DND-41 (cell line): ENCODE results near the gene SIPA1L3.

Source experiments
- ATAC-seq: fragments of 200-7000 bp; cut with Tn5 transposase; 3 replicates; pipeline ENCODE4 v1.9.1; 2021; ENCODE audit warnings: low read depth; ENCODE audit not compliant: insufficient read depth
- DNase-seq: peaks from one replicate; pipeline ENCODE4 v3.0.0-alpha.2; 2020
- H2AFZ ChIP-seq: 2 replicates; pipeline ENCODE4 v1.6.0; 2012; ENCODE audit warnings: low read depth, low read length
- H3K27ac ChIP-seq: 2 replicates; pipeline ENCODE4 v1.5.1; 2012; ENCODE audit warnings: low read length, inconsistent platforms
- H3K27me3 ChIP-seq: fragments of 200-600 bp; sonication (generic); 2 replicates; pipeline ENCODE4 v1.6.0; 2012; ENCODE audit warnings: low read length, mild to moderate bottlenecking, inconsistent platforms; ENCODE audit not compliant: insufficient read depth, poor library complexity
- H3K36me3 ChIP-seq: 2 replicates; pipeline ENCODE4 v1.5.1; 2012; ENCODE audit warnings: low read length, inconsistent platforms; ENCODE audit not compliant: insufficient read depth
- H3K4me1 ChIP-seq: 2 replicates; pipeline ENCODE4 v1.5.1; 2012; ENCODE audit warnings: mild to moderate bottlenecking, low read length; ENCODE audit not compliant: insufficient read depth
- H3K4me2 ChIP-seq: 2 replicates; pipeline ENCODE4 v1.6.0; 2012; ENCODE audit warnings: mild to moderate bottlenecking, moderate library complexity, low read length, inconsistent platforms; ENCODE audit not compliant: insufficient read depth
- H3K4me3 ChIP-seq, 2 experiments: fragments of 200-600 bp in 1 of 2; shearing (Covaris generic) in 1 of 2; 2 replicates each; pipeline ENCODE4 v1.5.1; 2012 to 2016; ENCODE audit warnings: inconsistent platforms in 2 of 2, low read length in 2 of 2, mild to moderate bottlenecking in 2 of 2, low read depth in 1 of 2, moderate library complexity in 1 of 2
- H3K79me2 ChIP-seq: 2 replicates; pipeline ENCODE4 v1.6.0; 2012; ENCODE audit warnings: low read length, inconsistent platforms; ENCODE audit not compliant: insufficient read depth
- H3K9ac ChIP-seq: 2 replicates; pipeline ENCODE4 v1.6.0; 2012; ENCODE audit warnings: low read depth, mild to moderate bottlenecking, inconsistent platforms, low read length, moderate library complexity
- H3K9me3 ChIP-seq: 2 replicates; pipeline ENCODE4 v1.5.1; 2012; ENCODE audit warnings: low read length, moderate library complexity, mild to moderate bottlenecking, inconsistent platforms; ENCODE audit not compliant: insufficient read depth, severe bottlenecking
- H4K20me1 ChIP-seq: 2 replicates; pipeline ENCODE4 v1.6.0; 2012; ENCODE audit warnings: low read length; ENCODE audit not compliant: insufficient read depth
- EZH2 ChIP-seq: IDR thresholded peaks from 3 replicates; pipeline ENCODE4 v1.6.1; 2012; ENCODE audit warnings: borderline replicate concordance, low read depth, mild to moderate bottlenecking, moderate library complexity, low read length, inconsistent platforms; ENCODE audit not compliant: severe bottlenecking
- TF ChIP-seq, protein P1 (sequence below): IDR thresholded peaks from 2 replicates; pipeline ENCODE4 v1.5.1; 2012; ENCODE audit warnings: borderline replicate concordance, low read length, moderate library complexity, mild to moderate bottlenecking; ENCODE audit not compliant: poor library complexity, severe bottlenecking; ENCODE audit errors: extremely low read depth

SIPA1L3 gene

DNA sequence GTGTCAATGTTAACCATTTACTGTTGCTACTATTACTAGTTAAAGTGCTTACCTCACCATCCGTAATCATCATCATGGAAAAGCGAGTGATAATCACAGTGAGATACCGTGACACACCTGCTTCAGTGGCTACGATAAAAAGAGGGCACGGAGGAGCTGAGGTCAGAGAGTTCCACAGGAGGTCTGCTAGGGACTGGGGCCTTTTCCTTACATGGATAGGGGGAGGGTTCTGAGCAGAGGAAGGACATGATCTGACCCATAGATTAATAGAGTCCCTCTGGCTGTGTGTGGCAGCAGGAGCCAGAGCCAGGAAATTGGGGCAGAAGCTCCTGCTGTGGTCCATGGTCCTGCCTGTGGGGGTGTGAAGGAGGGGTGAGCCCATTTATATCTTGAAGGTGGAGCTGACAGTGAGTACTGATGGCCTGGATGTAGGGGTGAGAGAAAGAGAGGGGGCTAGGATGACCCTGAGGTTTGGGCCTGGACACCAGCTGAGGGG, 136.7 kb downstream of the SIPA1L3 start:
- H3K9ac ChIP-seq = no peak overlapping the region
- H3K4me2 ChIP-seq = no peak overlapping the region
- H3K9me3 ChIP-seq = no peaks in the 10 kb centered on the region
- no peak for ATAC-seq
- H3K4me3 ChIP-seq = no peak overlapping the region
- H3K4me1 ChIP-seq = peaks cover 24% of the 10 kb centered on the region
- H2AFZ ChIP-seq = no peak overlapping the region
- H3K79me2 ChIP-seq = no peaks in the 10 kb centered on the region
- TF ChIP-seq, protein P1, sequence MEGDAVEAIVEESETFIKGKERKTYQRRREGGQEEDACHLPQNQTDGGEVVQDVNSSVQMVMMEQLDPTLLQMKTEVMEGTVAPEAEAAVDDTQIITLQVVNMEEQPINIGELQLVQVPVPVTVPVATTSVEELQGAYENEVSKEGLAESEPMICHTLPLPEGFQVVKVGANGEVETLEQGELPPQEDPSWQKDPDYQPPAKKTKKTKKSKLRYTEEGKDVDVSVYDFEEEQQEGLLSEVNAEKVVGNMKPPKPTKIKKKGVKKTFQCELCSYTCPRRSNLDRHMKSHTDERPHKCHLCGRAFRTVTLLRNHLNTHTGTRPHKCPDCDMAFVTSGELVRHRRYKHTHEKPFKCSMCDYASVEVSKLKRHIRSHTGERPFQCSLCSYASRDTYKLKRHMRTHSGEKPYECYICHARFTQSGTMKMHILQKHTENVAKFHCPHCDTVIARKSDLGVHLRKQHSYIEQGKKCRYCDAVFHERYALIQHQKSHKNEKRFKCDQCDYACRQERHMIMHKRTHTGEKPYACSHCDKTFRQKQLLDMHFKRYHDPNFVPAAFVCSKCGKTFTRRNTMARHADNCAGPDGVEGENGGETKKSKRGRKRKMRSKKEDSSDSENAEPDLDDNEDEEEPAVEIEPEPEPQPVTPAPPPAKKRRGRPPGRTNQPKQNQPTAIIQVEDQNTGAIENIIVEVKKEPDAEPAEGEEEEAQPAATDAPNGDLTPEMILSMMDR = no peak
- no peak for TF ChIP-seq EZH2
- no peaks in the 10 kb centered on the region; the same call in 1 of the 2 replicates for H4K20me1 ChIP-seq
- H3K27ac ChIP-seq = no peak overlapping the region
- H3K36me3 ChIP-seq = no peaks in the 10 kb centered on the region
- DNase-seq = no peak
- H3K27me3 ChIP-seq = no peaks in the 10 kb centered on the region

DNA sequence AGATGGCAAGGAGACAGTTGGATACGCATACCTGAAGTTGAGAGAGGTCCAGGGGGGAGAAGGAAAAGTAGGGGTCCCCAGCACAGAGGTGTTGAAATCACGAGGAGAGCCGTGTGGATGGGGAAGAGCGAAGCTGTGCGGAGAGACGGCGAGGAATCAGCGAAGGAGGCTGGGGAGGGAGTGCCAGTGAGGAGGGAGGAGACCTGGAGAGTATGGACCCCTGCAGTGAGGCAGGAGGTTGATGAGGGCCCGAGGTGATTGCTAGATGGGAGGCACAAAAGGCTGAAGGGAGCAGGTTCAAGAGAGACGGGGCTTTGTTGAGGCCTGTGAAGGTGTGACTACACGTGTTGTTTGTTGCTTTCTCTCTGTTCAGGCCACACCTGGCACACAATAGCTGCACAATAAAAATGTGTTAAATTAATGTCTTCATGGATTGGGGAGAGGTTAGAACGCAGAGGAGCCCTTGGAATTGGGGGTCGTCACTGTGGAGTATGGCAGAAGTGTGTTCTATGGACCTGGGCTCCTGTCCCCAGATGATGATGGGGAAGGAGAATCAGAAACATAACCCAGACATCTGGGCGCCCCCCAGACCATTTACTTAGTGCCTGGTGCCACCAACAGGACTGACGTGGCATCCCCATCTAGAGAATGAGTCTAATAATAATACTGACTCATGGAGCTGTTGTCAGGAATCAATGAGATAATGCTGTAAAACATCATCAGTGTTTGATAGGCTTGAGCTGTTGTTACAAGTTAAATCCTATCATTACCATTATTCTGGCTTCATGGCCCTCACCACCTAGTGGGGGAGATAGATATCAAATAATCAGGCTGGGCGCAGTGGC, 137.5 kb downstream of the SIPA1L3 start:
- no peak overlapping the region for H3K4me3 ChIP-seq
- no peak overlapping the region for H2AFZ ChIP-seq
- ATAC-seq = no peak
- no peaks in the 10 kb centered on the region for H3K79me2 ChIP-seq
- TF ChIP-seq, protein P1 = peak; percentile 21
- TF ChIP-seq EZH2 = no peak
- no peaks in the 10 kb centered on the region; the same call in 1 of the 2 replicates for H4K20me1 ChIP-seq
- no peaks in the 10 kb centered on the region for H3K27me3 ChIP-seq
- H3K4me1 ChIP-seq = peaks cover 32% of the 10 kb centered on the region
- no peaks in the 10 kb centered on the region for H3K9me3 ChIP-seq
- H3K36me3 ChIP-seq = no peaks in the 10 kb centered on the region
- DNase-seq = no peak
- no peak overlapping the region for H3K4me2 ChIP-seq
- no peak overlapping the region for H3K9ac ChIP-seq
- H3K27ac ChIP-seq = no peak overlapping the region

DNA sequence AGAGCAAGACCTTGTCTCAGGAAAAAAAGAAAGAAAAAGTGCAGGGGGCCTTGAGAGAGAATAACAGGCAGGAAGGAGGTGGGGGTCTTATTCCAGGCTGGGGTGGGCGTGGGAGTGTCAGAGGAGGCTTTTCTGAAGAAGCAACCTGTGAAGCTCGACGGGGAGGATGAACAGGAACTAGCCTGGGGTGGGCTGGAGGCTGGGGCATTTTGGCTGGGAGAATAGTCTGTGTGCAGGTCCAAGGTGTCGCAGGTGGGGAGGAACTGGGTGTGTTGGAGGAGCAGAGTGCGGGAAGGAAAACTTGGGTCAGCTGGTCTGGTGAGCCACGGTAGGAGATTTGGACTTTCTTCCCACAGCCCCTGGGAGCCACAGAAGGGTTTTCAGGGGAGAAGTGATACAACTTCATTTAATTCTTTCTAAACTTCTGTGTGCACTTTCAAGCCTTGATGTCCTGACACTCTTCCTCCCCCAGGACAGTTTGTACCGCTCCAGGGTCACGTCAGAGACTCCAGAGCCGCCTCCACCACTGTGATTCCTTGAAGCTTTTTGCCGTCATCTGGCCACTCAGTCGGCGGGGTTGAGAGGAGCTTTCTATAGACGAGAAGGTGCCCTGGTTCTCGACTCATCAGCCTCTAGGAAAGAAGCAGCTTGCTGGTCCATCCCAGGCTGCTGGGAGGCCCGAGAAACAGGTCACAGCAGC, 138.7 kb downstream of the SIPA1L3 start:
- TF ChIP-seq, protein P1 = no peak
- no peak for TF ChIP-seq EZH2
- Histone ChIP-seq H3K4me1 (peaks cover 36% of the 10 kb centered on the region), H3K27me3 (no peaks in the 10 kb centered on the region), H3K4me2 (no peak overlapping the region), H3K36me3 (no peaks in the 10 kb centered on the region), H3K79me2 (no peaks in the 10 kb centered on the region), H3K27ac (no peak overlapping the region), H3K4me3 (no peak overlapping the region), H4K20me1 (no peaks in the 10 kb centered on the region; the same call in 1 of the 2 replicates), H2AFZ (no peak overlapping the region), H3K9me3 (no peaks in the 10 kb centered on the region), H3K9ac (no peak overlapping the region)
- DNase-seq (no peak), ATAC-seq (no peak)
